ENCODE results near the gene CNN2.

DNA sequence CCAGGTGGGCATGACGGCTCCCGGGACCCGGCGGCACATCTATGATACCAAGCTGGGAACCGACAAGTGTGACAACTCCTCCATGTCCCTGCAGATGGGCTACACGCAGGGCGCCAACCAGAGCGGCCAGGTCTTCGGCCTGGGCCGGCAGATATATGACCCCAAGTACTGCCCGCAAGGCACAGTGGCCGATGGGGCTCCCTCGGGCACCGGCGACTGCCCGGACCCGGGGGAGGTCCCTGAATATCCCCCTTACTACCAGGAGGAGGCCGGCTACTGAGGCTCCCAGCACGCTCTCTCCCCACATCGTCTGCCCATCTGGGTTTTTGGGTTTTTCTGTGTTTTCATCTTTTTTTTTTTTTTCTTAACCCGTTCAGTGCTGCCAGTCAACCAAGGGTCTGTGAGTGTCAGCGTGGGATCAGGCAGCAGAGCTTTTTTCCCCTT is 11.2 kb downstream of the CNN2 start:
- TF ChIP-seq, protein P1, sequence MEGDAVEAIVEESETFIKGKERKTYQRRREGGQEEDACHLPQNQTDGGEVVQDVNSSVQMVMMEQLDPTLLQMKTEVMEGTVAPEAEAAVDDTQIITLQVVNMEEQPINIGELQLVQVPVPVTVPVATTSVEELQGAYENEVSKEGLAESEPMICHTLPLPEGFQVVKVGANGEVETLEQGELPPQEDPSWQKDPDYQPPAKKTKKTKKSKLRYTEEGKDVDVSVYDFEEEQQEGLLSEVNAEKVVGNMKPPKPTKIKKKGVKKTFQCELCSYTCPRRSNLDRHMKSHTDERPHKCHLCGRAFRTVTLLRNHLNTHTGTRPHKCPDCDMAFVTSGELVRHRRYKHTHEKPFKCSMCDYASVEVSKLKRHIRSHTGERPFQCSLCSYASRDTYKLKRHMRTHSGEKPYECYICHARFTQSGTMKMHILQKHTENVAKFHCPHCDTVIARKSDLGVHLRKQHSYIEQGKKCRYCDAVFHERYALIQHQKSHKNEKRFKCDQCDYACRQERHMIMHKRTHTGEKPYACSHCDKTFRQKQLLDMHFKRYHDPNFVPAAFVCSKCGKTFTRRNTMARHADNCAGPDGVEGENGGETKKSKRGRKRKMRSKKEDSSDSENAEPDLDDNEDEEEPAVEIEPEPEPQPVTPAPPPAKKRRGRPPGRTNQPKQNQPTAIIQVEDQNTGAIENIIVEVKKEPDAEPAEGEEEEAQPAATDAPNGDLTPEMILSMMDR (IDR thresholded peaks at IDR 0.05) = no peak
- no peak for TF ChIP-seq POLR2A (IDR thresholded peaks at IDR 0.05)

All from esophagus squamous epithelium (tissue), 4 donors.